ENCODE measurements around the gene INTU.

Gene INTU

GRCh38 chr4:127623797-127624083 lies 9.0 kb upstream of the INTU start:
- no peak overlapping the region for H3K4me3 ChIP-seq (ENCODE audit: low read depth, low read length)
- TF ChIP-seq CTCF (IDR thresholded peaks at IDR 0.05; ENCODE audit: low read depth, low read length, missing control alignments): no peak
- DNase-seq (ENCODE audit: low read depth): no peak

GRCh38 chr4:127624173-127624572 lies 8.6 kb upstream of the INTU start:
- no peak for DNase-seq (ENCODE audit: low read depth)
- H3K4me3 ChIP-seq (ENCODE audit: low read depth, low read length): no peak overlapping the region
- no peak for TF ChIP-seq CTCF (IDR thresholded peaks at IDR 0.05; ENCODE audit: low read depth, low read length, missing control alignments)

- H3K4me3 ChIP-seq (ENCODE audit: low read depth, low read length): no peak overlapping the region
- TF ChIP-seq CTCF (IDR thresholded peaks at IDR 0.05; ENCODE audit: low read depth, low read length, missing control alignments): no peak
- no peak for DNase-seq (ENCODE audit: low read depth)
Observed at GRCh38 chr4:127629371-127629770, 3.4 kb upstream of the INTU start.

GRCh38 chr4:127630152-127630551 lies 2.6 kb upstream of the INTU start:
- DNase-seq (ENCODE audit: low read depth): no peak
- H3K4me3 ChIP-seq (ENCODE audit: low read depth, low read length): no peak overlapping the region
- TF ChIP-seq CTCF (IDR thresholded peaks at IDR 0.05; ENCODE audit: low read depth, low read length, missing control alignments): no peak

- H3K4me3 ChIP-seq (ENCODE audit: low read depth, low read length): no peak overlapping the region
- no peak for DNase-seq (ENCODE audit: low read depth)
- no peak for TF ChIP-seq CTCF (IDR thresholded peaks at IDR 0.05; ENCODE audit: low read depth, low read length, missing control alignments)
Observed at GRCh38 chr4:127631420-127631819, 1.3 kb upstream of the INTU start.

- no peak for DNase-seq (ENCODE audit: low read depth)
- TF ChIP-seq CTCF (IDR thresholded peaks at IDR 0.05; ENCODE audit: low read depth, low read length, missing control alignments): no peak
- no peak overlapping the region for H3K4me3 ChIP-seq (ENCODE audit: low read depth, low read length)
Observed at GRCh38 chr4:127634181-127634580, 1.4 kb downstream of the INTU start.

GRCh38 chr4:127641524-127641923 lies 8.8 kb downstream of the INTU start:
- H3K4me3 ChIP-seq (ENCODE audit: low read depth, low read length): no peak overlapping the region
- DNase-seq (ENCODE audit: low read depth): no peak
- TF ChIP-seq CTCF (IDR thresholded peaks at IDR 0.05; ENCODE audit: low read depth, low read length, missing control alignments): no peak
